Lower leg skin (tissue), 3 donors: ENCODE data around the gene RALGAPA2.

Experiments used
- POLR2A ChIP-seq, 2 donors: fragments of 450-650 bp; IDR thresholded peaks; one replicate each; pipeline ENCODE4 v1.6.1; 2016 to 2017; ENCODE audit warnings: antibody characterized with exemption in 2 of 2, mild to moderate bottlenecking in 1 of 2, moderate library complexity in 1 of 2
- TF ChIP-seq, protein P1 (sequence below), 3 donors: fragments of 450-650 bp; IDR thresholded peaks; one replicate each; pipeline ENCODE4 v1.5.1; 2016; ENCODE audit warnings: antibody characterized with exemption in 3 of 3, mild to moderate bottlenecking in 3 of 3, moderate library complexity in 2 of 3

DNA sequence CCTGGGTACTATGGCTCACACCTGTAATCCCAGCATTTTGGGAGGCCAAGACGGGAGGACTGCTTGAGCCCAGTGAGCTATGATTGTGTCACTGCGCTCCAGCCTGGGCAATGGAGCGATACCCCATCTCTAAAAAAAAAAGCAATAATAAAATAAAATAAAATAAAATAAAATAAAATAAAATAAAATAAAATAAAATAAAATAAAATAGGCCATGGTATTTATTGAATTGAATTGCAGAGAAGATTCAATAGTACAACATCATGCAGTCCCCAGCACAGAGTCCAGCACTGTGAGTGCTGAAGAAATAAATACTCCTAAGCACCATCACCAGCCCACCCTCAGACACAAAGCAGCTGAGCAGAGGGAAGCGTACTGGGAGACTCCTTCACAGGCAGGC is 144.7 kb downstream of the RALGAPA2 start:
- no peak for TF ChIP-seq POLR2A (IDR thresholded peaks at IDR 0.05)
- TF ChIP-seq, protein P1, sequence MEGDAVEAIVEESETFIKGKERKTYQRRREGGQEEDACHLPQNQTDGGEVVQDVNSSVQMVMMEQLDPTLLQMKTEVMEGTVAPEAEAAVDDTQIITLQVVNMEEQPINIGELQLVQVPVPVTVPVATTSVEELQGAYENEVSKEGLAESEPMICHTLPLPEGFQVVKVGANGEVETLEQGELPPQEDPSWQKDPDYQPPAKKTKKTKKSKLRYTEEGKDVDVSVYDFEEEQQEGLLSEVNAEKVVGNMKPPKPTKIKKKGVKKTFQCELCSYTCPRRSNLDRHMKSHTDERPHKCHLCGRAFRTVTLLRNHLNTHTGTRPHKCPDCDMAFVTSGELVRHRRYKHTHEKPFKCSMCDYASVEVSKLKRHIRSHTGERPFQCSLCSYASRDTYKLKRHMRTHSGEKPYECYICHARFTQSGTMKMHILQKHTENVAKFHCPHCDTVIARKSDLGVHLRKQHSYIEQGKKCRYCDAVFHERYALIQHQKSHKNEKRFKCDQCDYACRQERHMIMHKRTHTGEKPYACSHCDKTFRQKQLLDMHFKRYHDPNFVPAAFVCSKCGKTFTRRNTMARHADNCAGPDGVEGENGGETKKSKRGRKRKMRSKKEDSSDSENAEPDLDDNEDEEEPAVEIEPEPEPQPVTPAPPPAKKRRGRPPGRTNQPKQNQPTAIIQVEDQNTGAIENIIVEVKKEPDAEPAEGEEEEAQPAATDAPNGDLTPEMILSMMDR (IDR thresholded peaks at IDR 0.05): no peak
